Liver (tissue), 9 donors: Measurements from ENCODE around the gene SF3B1. TPM values are rescaled to one million over a fixed set of nuclear protein-coding genes. Genes with fewer than 3 reads are reported as not detected.

Experiments used
- DNase-seq: peaks from one replicate; pipeline ENCODE4 v3.0.0-alpha.2; 2017; ENCODE audit warnings: low spot score
- H3K27ac ChIP-seq, 2 donors: one replicate each; pipeline ENCODE4 v1.7.0; 2013; ENCODE audit warnings: inconsistent platforms in 2 of 2, low read length in 2 of 2, control low read depth in 1 of 2, low read depth in 1 of 2, mild to moderate bottlenecking in 1 of 2
- H3K27me3 ChIP-seq, 4 donors: one replicate each; pipeline versions ENCODE4 v1.6.1 to v1.7.0; 2013; ENCODE audit warnings: low read length in 3 of 4, inconsistent platforms in 1 of 4, mild to moderate bottlenecking in 1 of 4, moderate library complexity in 1 of 4; ENCODE audit not compliant: control insufficient read depth in 4 of 4, insufficient read depth in 4 of 4
- H3K36me3 ChIP-seq, 4 donors: one replicate each; pipeline versions ENCODE4 v1.6.1 to v1.7.0; 2013; ENCODE audit warnings: low read length in 3 of 4, mild to moderate bottlenecking in 3 of 4, low read depth in 1 of 4, moderate library complexity in 1 of 4; ENCODE audit not compliant: control insufficient read depth in 4 of 4, insufficient read depth in 3 of 4
- H3K4me1 ChIP-seq, 4 donors: one replicate each; pipeline versions ENCODE4 v1.6.1 to v1.7.0; 2013; ENCODE audit warnings: low read length in 3 of 4, mild to moderate bottlenecking in 3 of 4, moderate library complexity in 1 of 4; ENCODE audit not compliant: control insufficient read depth in 4 of 4, insufficient read depth in 4 of 4
- H3K4me3 ChIP-seq, 3 donors: one replicate each; pipeline versions ENCODE4 v1.6.1 to v1.7.0; 2013; ENCODE audit warnings: low read length in 3 of 3, control low read depth in 1 of 3, low read depth in 1 of 3, mild to moderate bottlenecking in 1 of 3
- H3K9ac ChIP-seq, 2 donors: one replicate each; pipeline ENCODE4 v1.7.0; 2013; ENCODE audit warnings: low read length in 2 of 2, mild to moderate bottlenecking in 2 of 2, moderate library complexity in 2 of 2, control low read depth in 1 of 2, low read depth in 1 of 2
- H3K9me3 ChIP-seq, 4 donors: one replicate each; pipeline versions ENCODE4 v1.6.1 to v1.7.0; 2013; ENCODE audit warnings: low read length in 3 of 4; ENCODE audit not compliant: control insufficient read depth in 4 of 4
- ATF3 ChIP-seq: IDR thresholded peaks from 2 replicates; pipeline ENCODE4 v1.6.1; 2016; ENCODE audit warnings: antibody characterized with exemption
- CTCF ChIP-seq: fragments of 150-350 bp; IDR thresholded peaks from 2 replicates; pipeline ENCODE4 v1.5.1; 2017; ENCODE audit warnings: improper control_type of control experiment, low read depth, low read length; ENCODE audit not compliant: missing input control
- EGR1 ChIP-seq, 2 donors: IDR thresholded peaks; 2 replicates each; pipeline ENCODE4 v1.6.1; 2016 to 2018; ENCODE audit warnings: antibody characterized with exemption in 2 of 2, low read depth in 2 of 2
- FOXA1 ChIP-seq: IDR thresholded peaks from 2 replicates; pipeline ENCODE4 v1.6.1; 2016; ENCODE audit warnings: antibody characterized with exemption
- GABPA ChIP-seq, 2 donors: IDR thresholded peaks in 1 of 2; conservative IDR thresholded peaks in 1 of 2; 2 replicates each; pipeline ENCODE4 v1.6.1; 2016; ENCODE audit warnings: antibody characterized with exemption in 2 of 2, mild to moderate bottlenecking in 1 of 2, moderate library complexity in 1 of 2
- HNF4A ChIP-seq, 2 donors: conservative IDR thresholded peaks; 2 replicates each; pipeline ENCODE4 v1.6.1; 2016; ENCODE audit warnings: antibody characterized with exemption in 2 of 2, mild to moderate bottlenecking in 2 of 2
- HNF4G ChIP-seq: IDR thresholded peaks from 2 replicates; pipeline ENCODE4 v1.6.1; 2016; ENCODE audit warnings: antibody characterized with exemption
- JUND ChIP-seq, 2 donors: IDR thresholded peaks; 2 replicates each; pipeline ENCODE4 v1.6.1; 2016; ENCODE audit warnings: antibody characterized with exemption in 2 of 2
- NR2F2 ChIP-seq: IDR thresholded peaks from 2 replicates; pipeline ENCODE4 v1.6.1; 2016; ENCODE audit warnings: antibody characterized with exemption
- RXRA ChIP-seq, 2 donors: IDR thresholded peaks; 2 replicates each; pipeline ENCODE4 v1.6.1; 2017 to 2018; ENCODE audit warnings: antibody characterized with exemption in 2 of 2, mild to moderate bottlenecking in 1 of 2
- SP1 ChIP-seq: IDR thresholded peaks from 2 replicates; pipeline ENCODE4 v1.6.1; 2018; ENCODE audit warnings: antibody characterized with exemption, mild to moderate bottlenecking
- TAF1 ChIP-seq: conservative IDR thresholded peaks from 2 replicates; pipeline ENCODE4 v1.6.1; 2016; ENCODE audit warnings: antibody characterized with exemption, mild to moderate bottlenecking
- YY1 ChIP-seq: IDR thresholded peaks from 2 replicates; pipeline ENCODE4 v1.6.1; 2016; ENCODE audit warnings: antibody characterized with exemption, mild to moderate bottlenecking
- WGBS: extraction: QIAGEN DNeasy Blood & Tissue Kit; methylation state at CpG from one replicate; pipeline ENCODE4 v1.1.7; 2013; 5-methylcytosine and 5-hydroxymethylcytosine counted together
- polyA plus RNA-seq, 2 donors: library from polyadenylated mRNA; stranded (reverse) in 1 of 2; unstranded in 1 of 2; fragments of 200-250 nt in 1 of 2; fragments of >200 nt in 1 of 2; fragmentation: Nextera tagmentation in 1 of 2; extraction: Ambion mirVana in 1 of 2; gene quantifications; one replicate each; pipeline versions ENCODE4 v1.2.1 to v1.2.3, GENCODE V29; 2013 to 2015
- total RNA-seq, 2 donors: library from RNA; depleted of rRNA; stranded (reverse); fragments of >200 nt; gene quantifications; one replicate each; pipeline ENCODE4 v1.2.3, GENCODE V29; 2014
- TF ChIP-seq, protein P1 (sequence below): IDR thresholded peaks from 2 replicates; pipeline ENCODE4 v1.6.1; 2016; ENCODE audit warnings: antibody characterized with exemption
- donor health status: healthy.
- donor health status: healthy.
- donor health status: healthy.
- donor health status: healthy.
- donor health status: healthy.

SF3B1 gene
- total and polyA plus RNA-seq, 4 donors: 44.1 to 180 (median 139) TPM

DNA sequence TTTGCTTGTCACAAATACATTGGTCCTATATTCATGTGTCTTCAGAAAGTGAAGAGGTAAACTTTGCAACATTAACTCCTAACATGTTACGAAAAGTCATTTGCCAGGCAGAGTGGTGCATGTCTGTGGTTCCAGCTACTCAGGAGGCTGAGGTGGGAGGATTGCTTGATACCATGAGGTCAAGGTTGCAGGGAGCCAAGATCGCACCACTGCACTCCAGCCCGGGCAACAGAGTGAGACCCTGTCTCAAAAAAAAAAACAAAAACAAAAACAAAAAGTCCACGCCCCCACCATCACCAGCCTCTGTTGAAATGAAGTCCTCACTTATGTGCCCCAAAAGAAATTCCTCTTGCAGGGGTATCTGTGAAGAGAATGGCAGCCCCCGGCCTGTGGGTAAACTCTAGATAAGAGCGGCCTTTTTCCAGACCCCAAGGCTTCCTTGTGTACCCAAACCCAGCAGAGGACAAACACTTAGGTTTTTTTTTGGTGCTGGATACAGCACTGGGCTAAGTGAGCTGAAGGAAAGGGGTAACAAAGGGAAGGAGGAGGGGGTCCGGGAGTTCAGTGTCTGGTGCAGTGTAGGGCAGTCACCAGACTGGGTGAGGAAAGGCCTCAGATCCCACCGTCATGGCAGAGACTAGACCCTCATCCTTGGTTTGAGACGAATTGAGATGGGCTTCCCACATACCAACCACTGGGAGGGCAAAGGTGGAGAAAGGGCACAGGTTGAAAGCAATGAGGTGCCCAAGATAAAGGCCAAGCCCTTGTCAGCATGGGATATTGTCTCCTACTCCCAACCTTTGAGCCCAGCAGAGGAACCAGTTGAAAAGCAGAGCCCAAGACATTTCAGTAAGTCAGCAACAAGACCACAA lies 45.6 kb upstream of the SF3B1 start:
- no peak overlapping the region for H3K4me3 ChIP-seq
- no peak overlapping the region for H3K27ac ChIP-seq
- peaks cover 0 to 27% (median 23%) of the 10 kb centered on the region in 4 donors for H3K36me3 ChIP-seq
- H3K9me3 ChIP-seq: peaks cover 0 to 3% (median 2%) of the 10 kb centered on the region in 4 donors
- no peaks in the 10 kb centered on the region for H3K27me3 ChIP-seq
- 96% methylated on average over 9 of the region's 9 CpGs for WGBS
- DNase-seq: no peak
- no peak overlapping the region for H3K9ac ChIP-seq
- TF ChIP-seq JUND (IDR thresholded peaks at IDR 0.05) (no peak), SP1 (no peak), GABPA (IDR thresholded peaks at IDR 0.05 in 1 of 2, conservative IDR thresholded peaks at IDR 0.05 in 1 of 2) (no peak), ATF3 (no peak), EGR1 (IDR thresholded peaks at IDR 0.05; ENCODE audit: low read depth in 2 of 2) (no peak), NR2F2 (no peak), HNF4A (conservative IDR thresholded peaks at IDR 0.05) (no peak), CTCF (no peak), YY1 (no peak), RXRA (IDR thresholded peaks at IDR 0.05) (no peak), HNF4G (no peak), FOXA1 (no peak), TAF1 (no peak)
- TF ChIP-seq, protein P1, sequence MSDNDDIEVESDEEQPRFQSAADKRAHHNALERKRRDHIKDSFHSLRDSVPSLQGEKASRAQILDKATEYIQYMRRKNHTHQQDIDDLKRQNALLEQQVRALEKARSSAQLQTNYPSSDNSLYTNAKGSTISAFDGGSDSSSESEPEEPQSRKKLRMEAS: no peak
- peaks cover 0 to 2% (median 0%) of the 10 kb centered on the region in 4 donors for H3K4me1 ChIP-seq

DNA sequence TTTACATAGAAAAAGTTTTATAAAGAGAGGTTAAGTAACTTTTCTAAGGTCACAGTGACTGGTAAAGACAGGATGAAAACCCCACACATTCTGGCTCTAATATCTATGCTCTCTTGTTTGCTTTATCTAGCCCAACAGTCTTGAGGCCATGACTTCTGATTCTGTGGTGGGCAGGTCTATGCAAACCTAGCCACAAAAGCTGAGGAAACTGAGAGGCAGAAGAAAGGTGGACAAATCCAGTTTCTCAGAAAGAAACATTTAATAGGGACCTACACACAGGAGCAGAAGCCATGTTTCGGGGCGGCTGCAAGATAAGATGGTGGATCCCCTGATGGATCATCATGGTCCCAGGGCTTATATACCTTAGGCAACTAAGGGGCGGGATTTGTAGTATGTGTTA lies 43.0 kb upstream of the SF3B1 start:
- DNase-seq: no peak
- Histone ChIP-seq H3K27me3 (no peaks in the 10 kb centered on the region), H3K9me3 (no peaks in the 10 kb centered on the region), H3K36me3 (peaks cover 5 to 43% (median 34%) of the 10 kb centered on the region in 4 donors), H3K9ac (no peak overlapping the region), H3K4me3 (no peak overlapping the region), H3K27ac (no peak overlapping the region), H3K4me1 (peaks cover 0 to 2% (median 0%) of the 10 kb centered on the region in 4 donors)
- over 99% methylated on average over 3 of the region's 3 CpGs for WGBS
- no peak for TF ChIP-seq SP1
- no peak for TF ChIP-seq TAF1
- TF ChIP-seq YY1: no peak
- TF ChIP-seq CTCF: no peak
- TF ChIP-seq JUND (IDR thresholded peaks at IDR 0.05): no peak
